NCI-H1105 (cell line): ENCODE measurements around the gene USP7.
"Not testable (repeated sequence)": the region's sequence is repeated elsewhere in the genome, so short reads cannot be mapped to it uniquely, and the experiment has no call there.

ENCODE experiments used
- DNase-seq: peaks from one replicate; lab custom pipeline; 2025; lab: John Stamatoyannopoulos, UW

USP7 gene

DNA sequence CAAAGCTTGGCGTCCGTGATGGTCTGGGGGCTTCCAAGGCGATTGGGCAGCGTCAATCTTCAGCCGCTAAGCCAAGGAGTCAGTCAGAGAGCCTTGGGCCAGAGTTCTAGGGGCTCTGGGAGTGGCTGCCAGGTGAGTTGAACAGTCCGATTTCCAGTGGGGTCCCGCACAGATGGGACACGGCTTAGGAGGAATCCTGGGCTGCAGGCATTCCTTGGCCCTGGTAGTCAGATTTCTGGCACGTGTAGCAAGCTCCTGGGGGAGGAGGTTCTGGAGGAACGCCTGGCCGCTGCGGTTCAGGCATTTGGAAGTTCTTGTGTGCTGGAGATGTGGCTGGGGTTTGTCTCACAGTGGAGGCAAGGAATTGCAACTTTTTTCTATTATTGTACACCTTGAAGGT lies 120.4 kb downstream of the USP7 start:
- DNase-seq = not testable (repeated sequence)
